Activated CD4-positive, alpha-beta T cell treated with anti-CD3 and anti-CD28 coated beads for 4 hours (primary cell): ENCODE results near the gene CPAMD8.
"Not testable (repeated sequence)": the region's sequence is repeated elsewhere in the genome, so short reads cannot be mapped to it uniquely, and the experiment has no call there.

Source experiments
- DNase-seq, 2 donors: peaks; one replicate each; pipeline ENCODE4 v3.0.0-alpha.2; 2020

The CPAMD8 gene

GRCh38 chr19:16996838-16997490, 29.6 kb downstream of the CPAMD8 start:
- DNase-seq = not testable (repeated sequence)

DNA sequence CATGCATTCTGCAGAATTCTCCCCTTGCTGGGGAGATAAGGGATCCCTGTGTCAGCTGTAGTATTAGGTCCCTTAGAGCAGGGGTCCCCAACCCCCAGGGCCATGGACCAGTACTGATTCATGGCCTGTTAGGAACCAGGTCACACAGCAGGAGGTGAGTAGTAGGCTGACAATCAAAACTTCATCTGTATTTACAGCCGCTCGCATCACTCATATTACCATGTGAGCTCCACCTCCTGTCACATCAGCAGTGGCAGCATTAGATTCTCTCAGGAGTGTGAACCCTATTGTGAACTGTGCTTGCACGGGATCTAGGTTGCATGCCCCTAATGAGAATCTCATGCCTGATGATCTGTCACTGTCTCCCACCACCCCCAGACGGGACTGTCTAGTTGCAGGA, 37.9 kb downstream of the CPAMD8 start:
- DNase-seq = no peak

GRCh38 chr19:16985403-16985802, 41.2 kb downstream of the CPAMD8 start:
- no peak for DNase-seq

DNA sequence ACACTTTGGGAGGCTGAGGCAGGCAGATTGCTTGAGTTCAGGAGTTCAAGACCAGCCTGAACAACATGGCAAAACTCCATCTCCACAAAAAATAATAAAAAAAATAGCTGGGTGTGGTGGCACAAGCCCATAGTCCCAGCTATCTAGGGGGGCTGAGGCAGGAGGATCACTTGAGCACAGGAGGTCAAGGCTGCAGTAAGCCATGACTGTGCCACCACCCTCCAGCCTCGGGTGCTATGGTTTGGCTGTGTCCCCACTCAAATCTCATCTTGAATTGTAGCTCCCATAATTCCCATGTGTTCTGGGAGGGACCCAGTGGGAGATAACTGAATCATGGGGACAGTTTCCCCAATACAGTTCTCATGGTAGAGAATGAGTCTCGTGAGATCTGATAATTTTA, 44.0 kb downstream of the CPAMD8 start:
- DNase-seq = not testable (repeated sequence)

- DNase-seq = no peak
Measured at GRCh38 chr19:16978839-16979802, 47.5 kb downstream of the CPAMD8 start.

- no peak for DNase-seq
Measured at GRCh38 chr19:16978156-16978555, 48.5 kb downstream of the CPAMD8 start.

DNA sequence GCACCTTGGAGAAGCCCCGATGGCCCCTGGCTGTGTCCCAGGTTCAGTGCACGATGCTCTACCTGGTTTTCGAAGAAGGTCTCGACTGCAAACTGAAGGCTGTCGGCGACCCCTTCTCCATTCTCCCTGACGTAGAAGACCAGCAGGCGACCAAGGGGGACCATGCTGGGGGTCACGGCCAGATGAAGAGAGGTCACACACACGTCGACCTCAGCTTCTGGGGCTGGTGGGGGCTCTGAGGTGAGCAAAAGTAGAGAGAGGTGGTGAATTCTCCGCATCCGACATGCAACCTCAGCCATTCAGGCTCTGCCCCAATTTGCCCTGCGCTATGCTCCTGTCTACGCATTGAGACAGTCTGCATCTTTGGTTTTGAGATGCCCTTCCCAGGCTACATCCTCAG, 49.3 kb downstream of the CPAMD8 start:
- DNase-seq = no peak

GRCh38 chr19:16976446-16976845, 50.2 kb downstream of the CPAMD8 start:
- no peak for DNase-seq

DNA sequence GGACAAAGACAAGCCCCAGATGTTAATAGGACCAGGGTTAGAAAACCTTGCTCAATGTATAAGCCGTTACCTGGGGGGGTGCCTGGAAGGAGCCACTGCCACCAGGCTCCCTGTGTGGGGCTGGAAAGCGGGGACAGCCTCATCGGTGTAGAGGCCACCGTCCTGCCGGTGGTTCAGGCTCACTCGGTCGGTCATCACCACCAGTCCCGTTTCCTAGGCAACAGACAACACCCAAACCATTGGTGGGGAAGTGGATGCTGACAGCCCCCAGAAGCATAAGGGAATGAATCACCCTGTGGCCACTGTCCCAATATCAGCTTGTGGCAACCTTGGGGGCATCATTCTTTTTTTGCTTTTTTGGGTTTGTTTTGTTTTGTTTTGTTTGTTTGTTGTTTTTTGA, 55.8 kb downstream of the CPAMD8 start:
- DNase-seq = no peak

- no peak for DNase-seq
Measured at GRCh38 chr19:16969135-16969534, 57.5 kb downstream of the CPAMD8 start.

DNA sequence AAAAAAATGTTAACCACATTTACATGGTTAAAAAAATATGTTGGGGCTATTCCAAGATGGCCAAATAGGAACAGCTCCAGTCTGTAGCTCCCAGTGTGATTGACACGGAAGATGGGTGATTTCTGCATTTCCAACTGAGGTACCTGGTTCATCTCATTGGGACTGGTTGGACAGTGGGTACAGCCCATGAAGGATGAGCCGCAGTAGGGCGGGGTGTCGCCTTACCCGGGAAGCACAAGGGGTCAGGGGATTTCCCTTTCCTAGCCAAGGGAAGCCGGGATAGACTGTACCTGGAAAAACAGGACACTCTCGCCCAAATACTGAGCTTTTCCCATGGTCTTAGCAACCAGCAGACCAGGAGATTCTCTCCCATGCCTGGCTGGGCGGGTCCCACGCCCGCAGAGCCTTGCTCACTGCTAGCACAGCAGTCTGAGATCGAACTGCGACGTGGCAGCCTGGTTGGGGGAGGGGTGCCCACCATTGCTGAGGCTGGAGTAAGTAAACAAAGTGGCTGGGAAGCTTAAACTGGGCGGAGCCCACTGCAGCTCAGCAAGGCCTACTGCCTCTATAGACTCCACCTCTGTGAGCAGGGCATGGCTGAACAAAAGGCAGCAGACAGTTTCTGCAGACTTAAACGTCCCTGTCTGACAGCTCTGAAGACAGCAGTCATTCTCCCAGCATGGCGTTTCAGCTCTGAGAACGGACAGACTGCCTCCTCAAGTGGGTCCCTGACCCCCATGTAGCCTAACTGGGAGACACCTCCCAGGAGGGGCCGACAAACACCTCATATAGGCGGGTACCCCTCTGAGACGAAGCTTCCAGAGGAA, 65.4 kb downstream of the CPAMD8 start:
- not testable (repeated sequence) for DNase-seq

DNA sequence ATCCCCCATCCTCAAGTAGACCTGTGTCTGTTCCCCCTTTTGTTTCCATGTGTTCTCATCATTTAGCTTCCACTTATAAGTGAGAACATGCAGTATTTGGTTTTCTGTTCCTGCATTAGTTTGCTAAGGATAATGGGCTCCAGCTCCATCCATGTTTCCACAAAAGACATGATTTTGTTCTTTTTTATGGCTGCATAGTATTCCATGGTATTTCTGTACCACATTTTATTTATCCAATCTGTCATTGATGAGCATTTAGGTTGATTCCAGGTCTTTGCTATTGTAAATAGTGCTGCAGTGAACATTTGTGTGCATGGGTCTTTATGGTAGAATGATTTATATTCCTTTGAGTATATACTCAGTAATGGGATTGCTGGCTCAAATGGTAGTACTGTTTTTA, 68.3 kb downstream of the CPAMD8 start:
- not testable (repeated sequence) for DNase-seq

DNA sequence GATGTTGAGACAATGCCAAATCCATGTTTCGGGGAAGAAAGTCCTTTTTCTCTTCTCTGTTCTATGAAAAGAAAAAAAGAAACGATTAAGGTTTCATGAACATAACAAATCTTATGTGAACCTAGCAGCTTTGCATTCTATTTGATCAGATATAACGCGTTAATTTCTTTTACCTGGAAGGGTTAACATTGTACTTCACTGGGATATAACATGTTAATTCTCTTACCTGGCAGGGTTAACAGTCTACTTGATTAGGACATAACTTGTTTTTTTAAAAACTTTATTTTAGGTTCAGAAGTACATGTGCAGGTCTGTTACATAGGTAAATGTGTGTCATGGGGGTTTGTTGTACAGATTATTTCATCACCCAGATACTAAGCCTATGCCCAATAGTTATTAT, 68.8 kb downstream of the CPAMD8 start:
- DNase-seq = no peak

DNA sequence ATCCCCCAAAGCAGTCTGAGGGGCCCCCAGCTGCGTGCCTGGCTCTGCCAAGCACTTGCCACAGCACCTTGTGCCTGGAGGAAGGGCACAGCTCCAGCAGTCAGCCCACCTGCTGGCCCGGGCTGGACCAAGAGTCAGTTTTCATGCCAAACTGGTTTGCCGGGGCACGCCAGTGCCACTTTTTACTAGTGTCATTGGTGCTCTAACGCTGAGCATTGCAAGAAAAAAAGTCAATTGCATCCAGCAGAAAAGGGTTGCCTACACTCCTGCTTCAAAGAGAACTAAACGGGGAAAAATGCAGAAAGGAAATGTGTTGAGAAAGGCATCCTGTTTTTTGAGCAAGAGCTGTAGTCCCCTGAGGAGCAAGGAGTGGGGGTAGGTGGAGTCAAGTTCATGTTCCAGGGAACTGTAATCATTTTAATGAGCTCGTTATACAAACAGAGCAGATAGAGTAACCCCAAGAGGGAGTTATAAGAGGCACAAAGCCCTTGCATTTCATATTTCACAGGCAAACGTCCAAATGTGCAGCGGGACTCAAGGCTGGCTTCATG, 69.4 kb downstream of the CPAMD8 start:
- DNase-seq = no peak

DNA sequence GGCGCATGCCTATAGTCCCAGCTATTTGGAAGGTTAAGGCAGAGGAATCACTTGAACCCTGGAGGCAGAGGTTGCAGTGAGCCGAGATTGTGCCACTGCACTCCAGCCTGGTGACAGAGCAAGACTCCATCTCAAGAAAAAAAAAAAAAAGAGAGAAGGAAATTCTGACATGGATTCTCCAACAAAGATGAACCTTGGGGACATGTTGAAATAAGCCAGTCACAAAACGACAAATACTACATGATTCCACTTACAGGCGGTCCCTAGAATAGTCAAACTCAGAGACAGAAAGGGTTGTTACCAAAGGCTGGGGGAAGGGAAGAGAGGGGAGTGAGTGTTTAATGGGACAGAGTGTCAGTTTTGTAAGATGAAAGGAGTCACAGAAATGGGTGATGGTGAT, 71.4 kb downstream of the CPAMD8 start:
- no peak for DNase-seq

- DNase-seq = no peak
Measured at GRCh38 chr19:16952046-16952445, 74.6 kb downstream of the CPAMD8 start.

- DNase-seq = no peak
Measured at GRCh38 chr19:16951529-16951928, 75.1 kb downstream of the CPAMD8 start.

GRCh38 chr19:16949496-16950023, 77.0 kb downstream of the CPAMD8 start:
- DNase-seq = no peak

- no peak for DNase-seq
Measured at GRCh38 chr19:16946951-16947940, 79.4 kb downstream of the CPAMD8 start.

- no peak for DNase-seq
Measured at GRCh38 chr19:16945762-16946465, 80.7 kb downstream of the CPAMD8 start.

GRCh38 chr19:16945364-16945714, 81.3 kb downstream of the CPAMD8 start:
- no peak for DNase-seq
